Measurements from ENCODE around the gene EIF4B. TPM values are rescaled to one million over a fixed set of nuclear protein-coding genes. Genes with fewer than 3 reads are reported as not detected.

Gene EIF4B
- total RNA-seq, 1 experiment from 2014 or later = 531 TPM

DNA sequence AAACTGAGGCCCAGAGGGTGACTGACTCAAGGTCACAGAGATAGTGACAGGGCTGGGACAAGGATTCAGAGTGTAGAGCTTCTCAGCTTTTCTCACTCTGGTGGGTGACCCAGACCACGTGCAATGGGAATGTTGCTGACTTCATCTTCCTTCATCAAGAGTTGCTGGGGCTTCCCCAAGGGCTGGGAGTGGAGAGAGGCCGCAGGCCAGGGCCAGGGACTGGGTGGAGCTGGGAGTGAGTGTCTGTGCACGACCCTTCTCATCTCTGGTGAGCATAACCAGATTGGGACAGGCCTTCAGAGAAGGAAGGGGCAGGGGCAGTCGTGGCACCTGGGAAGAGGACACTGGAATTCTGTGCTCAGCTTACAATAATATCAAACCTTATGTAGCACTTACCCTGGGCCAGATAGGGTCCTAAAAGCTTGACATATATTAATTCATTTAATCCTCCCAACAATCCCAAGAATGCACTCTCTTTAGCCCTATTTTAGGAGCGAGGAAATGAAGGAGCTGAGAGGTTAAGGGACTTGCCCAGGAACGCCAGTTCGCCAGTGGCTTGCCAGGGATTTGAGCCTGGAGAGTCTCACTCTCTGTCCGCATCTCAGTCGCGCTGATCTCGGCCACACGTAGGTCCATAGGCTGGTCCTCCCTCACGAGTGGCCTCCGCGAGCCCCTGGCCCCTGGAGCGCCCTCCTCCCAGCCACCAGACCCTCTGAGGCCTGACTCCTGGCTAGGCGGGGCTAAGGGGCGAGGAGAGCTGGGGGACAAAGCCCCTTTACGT is 41.5 kb upstream of the EIF4B start:
- intact Hi-C loops (cut with micrococcal nuclease; ENCODE audit: unreplicated experiment) = no loop called here
- TSS peak; percentile 11 for BruUV-seq (replicated peaks)
- Histone ChIP-seq H3K36me3 (ENCODE audit: low read depth) (no peaks in the 10 kb centered on the region), H3K9me3 (ENCODE audit: insufficient read depth, low read depth) (no peaks in the 10 kb centered on the region), H3K9me2 (ENCODE audit: insufficient read depth) (no peaks in the 10 kb centered on the region), H3K4me1 (replicated peaks; ENCODE audit: insufficient read depth) (peaks cover 22% of the 10 kb centered on the region), H2AFZ (0 out of 2 replicates have a peak overlapping the region, but pooled peaks have one; percentile 49), H3K79me2 (ENCODE audit: low read depth) (peaks cover 2% of the 10 kb centered on the region; the same call in 1 of the 2 replicates), H3K4me2 (peak overlapping the region; percentile 75), H3K27ac (peak overlapping the region; percentile 68), H3F3A (ENCODE audit: insufficient read depth, low read depth) (peaks cover 29% of the 10 kb centered on the region), H4K20me1 (ENCODE audit: insufficient read depth) (no peaks in the 10 kb centered on the region), H3K4me3 (peak overlapping the region; percentile 54; the same call in 1 of the 2 replicates), H3K27me3 (ENCODE audit: insufficient read depth, low read depth) (no peaks in the 10 kb centered on the region)
- ChIA-PET CTCF (interaction anchor here (0.6 to 1.5 kb wide), 3 partner anchors 16 to 87 kb away, joined by 3 to 4 read pairs (median 4); no protein-coding TSS in a partner anchor), POLR2A (ENCODE audit: unreplicated experiment) (interaction anchor here (0.6 to 1.1 kb wide), 4 partner anchors 38 to 816 kb away, joined by 3 to 15 read pairs (median 6); no protein-coding TSS in a partner anchor)
- TF ChIP-seq EZH2 (IDR thresholded peaks at IDR 0.05; ENCODE audit: low read depth) = no peak
- TF ChIP-seq, protein P1, sequence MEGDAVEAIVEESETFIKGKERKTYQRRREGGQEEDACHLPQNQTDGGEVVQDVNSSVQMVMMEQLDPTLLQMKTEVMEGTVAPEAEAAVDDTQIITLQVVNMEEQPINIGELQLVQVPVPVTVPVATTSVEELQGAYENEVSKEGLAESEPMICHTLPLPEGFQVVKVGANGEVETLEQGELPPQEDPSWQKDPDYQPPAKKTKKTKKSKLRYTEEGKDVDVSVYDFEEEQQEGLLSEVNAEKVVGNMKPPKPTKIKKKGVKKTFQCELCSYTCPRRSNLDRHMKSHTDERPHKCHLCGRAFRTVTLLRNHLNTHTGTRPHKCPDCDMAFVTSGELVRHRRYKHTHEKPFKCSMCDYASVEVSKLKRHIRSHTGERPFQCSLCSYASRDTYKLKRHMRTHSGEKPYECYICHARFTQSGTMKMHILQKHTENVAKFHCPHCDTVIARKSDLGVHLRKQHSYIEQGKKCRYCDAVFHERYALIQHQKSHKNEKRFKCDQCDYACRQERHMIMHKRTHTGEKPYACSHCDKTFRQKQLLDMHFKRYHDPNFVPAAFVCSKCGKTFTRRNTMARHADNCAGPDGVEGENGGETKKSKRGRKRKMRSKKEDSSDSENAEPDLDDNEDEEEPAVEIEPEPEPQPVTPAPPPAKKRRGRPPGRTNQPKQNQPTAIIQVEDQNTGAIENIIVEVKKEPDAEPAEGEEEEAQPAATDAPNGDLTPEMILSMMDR (conservative IDR thresholded peaks at IDR 0.05) = no peak
- DNase-seq = no peak

DNA sequence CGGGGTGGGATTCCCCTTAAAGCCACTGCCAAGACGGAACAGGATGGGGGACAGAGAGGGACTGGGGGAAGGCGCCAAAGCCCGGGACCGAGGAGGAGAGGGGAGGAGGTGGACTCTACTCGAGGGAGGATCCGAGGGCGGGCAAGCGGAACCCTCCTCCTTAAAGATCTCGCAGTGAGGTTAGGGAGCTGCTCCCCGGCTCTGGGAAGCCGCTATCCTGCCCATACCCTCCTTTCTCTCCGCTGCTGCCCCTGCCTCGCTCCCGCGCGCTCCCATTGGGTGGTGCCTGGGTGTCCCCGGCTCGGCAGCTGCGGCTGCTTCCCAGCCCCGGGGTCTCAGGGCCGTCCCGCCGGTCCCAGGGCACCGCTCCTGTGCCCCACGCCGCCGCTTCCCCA is 40.9 kb upstream of the EIF4B start:
- TF ChIP-seq EZH2 (IDR thresholded peaks at IDR 0.05; ENCODE audit: low read depth) = no peak
- TF ChIP-seq, protein P1 (conservative IDR thresholded peaks at IDR 0.05) = no peak
- Histone ChIP-seq H3K4me1 (replicated peaks; ENCODE audit: insufficient read depth) (peaks cover 28% of the 10 kb centered on the region), H3K36me3 (ENCODE audit: low read depth) (no peaks in the 10 kb centered on the region), H4K20me1 (ENCODE audit: insufficient read depth) (no peaks in the 10 kb centered on the region), H2AFZ (peak overlapping the region; percentile 49; the same call in 1 of the 2 replicates), H3K9me2 (ENCODE audit: insufficient read depth) (no peaks in the 10 kb centered on the region), H3K9me3 (ENCODE audit: insufficient read depth, low read depth) (no peaks in the 10 kb centered on the region), H3F3A (ENCODE audit: insufficient read depth, low read depth) (peaks cover 34% of the 10 kb centered on the region), H3K27ac (peak overlapping the region; percentile 68), H3K27me3 (ENCODE audit: insufficient read depth, low read depth) (no peaks in the 10 kb centered on the region), H3K4me3 (peak overlapping the region; percentile 54; the same call in 1 of the 2 replicates), H3K4me2 (peak overlapping the region; percentile 75), H3K79me2 (ENCODE audit: low read depth) (peaks cover 2% of the 10 kb centered on the region; the same call in 1 of the 2 replicates)
- BruUV-seq (replicated peaks) = no TSS peak
- ChIA-PET CTCF (interaction anchor here (0.7 to 1.5 kb wide), 2 partner anchors 15 to 80 kb away, joined by 3 to 4 read pairs; no protein-coding TSS in a partner anchor), POLR2A (ENCODE audit: unreplicated experiment) (interaction anchor here (0.6 to 1.1 kb wide), 5 partner anchors 12 to 817 kb away, joined by 3 to 15 read pairs (median 4); partner anchors contain the start of gene KRT18)
- intact Hi-C loops (cut with micrococcal nuclease; ENCODE audit: unreplicated experiment) = no loop called here
- DNase-seq = no peak

DNA sequence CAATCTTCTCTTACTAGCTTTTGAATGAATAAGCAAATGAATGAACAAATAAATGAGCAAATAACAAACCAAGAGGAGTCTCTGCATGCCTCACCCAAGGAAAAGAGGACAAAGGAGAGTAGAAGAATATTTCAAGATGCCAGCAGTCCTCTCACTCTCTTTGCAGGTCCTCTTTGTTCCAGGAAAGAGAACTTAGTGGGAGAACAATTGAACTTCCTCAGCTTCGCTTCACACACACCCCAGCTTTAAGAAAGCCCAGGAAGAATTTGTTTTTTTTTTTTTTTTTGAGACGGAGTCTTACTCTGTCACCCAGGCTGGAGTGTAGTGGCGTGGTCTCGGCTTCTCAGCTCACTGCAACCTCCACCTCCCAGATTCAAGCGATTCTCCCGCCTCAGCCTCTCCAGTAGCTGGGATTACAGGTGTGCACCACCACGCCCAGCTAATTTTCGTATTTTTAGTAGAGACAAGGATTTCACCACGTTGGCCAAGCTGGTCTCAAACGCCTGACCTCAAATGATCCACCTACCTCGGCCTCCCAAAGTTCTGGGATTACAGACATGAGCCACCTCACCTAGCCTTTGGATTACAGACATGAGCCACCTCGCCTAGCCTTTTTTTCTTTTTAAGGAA is 37.0 kb upstream of the EIF4B start:
- Histone ChIP-seq H4K20me1 (ENCODE audit: insufficient read depth) (no peaks in the 10 kb centered on the region), H3K4me2 (peak overlapping the region; percentile 80), H2AFZ (0 out of 2 replicates have a peak overlapping the region, but pooled peaks have one; percentile 57), H3K9me3 (ENCODE audit: insufficient read depth, low read depth) (no peaks in the 10 kb centered on the region), H3K27me3 (ENCODE audit: insufficient read depth, low read depth) (no peaks in the 10 kb centered on the region), H3F3A (ENCODE audit: insufficient read depth, low read depth) (peaks cover 54% of the 10 kb centered on the region), H3K4me3 (peak overlapping the region; percentile 28; the same call in 1 of the 2 replicates), H3K27ac (peak overlapping the region; percentile 99), H3K4me1 (replicated peaks; ENCODE audit: insufficient read depth) (peaks cover 60% of the 10 kb centered on the region), H3K9me2 (ENCODE audit: insufficient read depth) (no peaks in the 10 kb centered on the region), H3K79me2 (ENCODE audit: low read depth) (peaks cover 9% of the 10 kb centered on the region; the same call in 1 of the 2 replicates), H3K36me3 (ENCODE audit: low read depth) (no peaks in the 10 kb centered on the region)
- ChIA-PET CTCF (interaction anchor here (1.0 to 2.6 kb wide), 5 partner anchors 12 to 90 kb away, joined by 3 to 20 read pairs (median 6); partner anchors contain the start of gene KRT8), POLR2A (ENCODE audit: unreplicated experiment) (interaction anchor here (0.6 to 3.1 kb wide), 14 partner anchors 11 to 822 kb away, joined by 3 to 62 read pairs (median 6); partner anchors contain the start of genes KRT8 and KRT80)
- DNase-seq = peak in 1 of 2 experiments; percentile 46
- intact Hi-C loops (cut with micrococcal nuclease; ENCODE audit: unreplicated experiment) = no loop called here
- TF ChIP-seq, protein P1 (conservative IDR thresholded peaks at IDR 0.05) = no peak
- TSS peak; percentile 18 for BruUV-seq (replicated peaks)
